T follicular helper cell (primary cell): ENCODE data around the gene KANK3.
"Not testable (repeated sequence)": the region's sequence is repeated elsewhere in the genome, so short reads cannot be mapped to it uniquely, and the experiment has no call there.

Experiments
- DNase-seq: peaks from one replicate; pipeline ENCODE4 v3.0.0-alpha.2; 2020; ENCODE audit warnings: low read depth

KANK3 gene

GRCh38 chr19:8316351-8317125 lies 26.5 kb downstream of the KANK3 start:
- no peak for DNase-seq

GRCh38 chr19:8314981-8315640 lies 28.0 kb downstream of the KANK3 start:
- not testable (repeated sequence) for DNase-seq

GRCh38 chr19:8311461-8312260 lies 31.4 kb downstream of the KANK3 start:
- no peak for DNase-seq

GRCh38 chr19:8310342-8311055 lies 32.6 kb downstream of the KANK3 start:
- DNase-seq = no peak

GRCh38 chr19:8308891-8309291 lies 34.2 kb downstream of the KANK3 start:
- no peak for DNase-seq

GRCh38 chr19:8307965-8308866 lies 34.8 kb downstream of the KANK3 start, which contains the start of gene CD320:
CD320 (minus strand) TSS chr19:8308358; CDS start chr19:8308290, 68 bp downstream.
- DNase-seq = peak; percentile 77

- no peak for DNase-seq
Measured at GRCh38 chr19:8307400-8307964, 35.6 kb downstream of the KANK3 start.

- no peak for DNase-seq
Measured at GRCh38 chr19:8306235-8307054, 36.6 kb downstream of the KANK3 start.

- DNase-seq = no peak
Measured at GRCh38 chr19:8305798-8306197, 37.3 kb downstream of the KANK3 start.

- no peak for DNase-seq
Measured at GRCh38 chr19:8304841-8305621, 38.0 kb downstream of the KANK3 start.

GRCh38 chr19:8302734-8303133 lies 40.3 kb downstream of the KANK3 start:
- no peak for DNase-seq

GRCh38 chr19:8302357-8302691 lies 40.7 kb downstream of the KANK3 start:
- DNase-seq = no peak

- DNase-seq = not testable (repeated sequence)
Measured at GRCh38 chr19:8291337-8291736, 51.7 kb downstream of the KANK3 start.

GRCh38 chr19:8276508-8276907 lies 66.6 kb downstream of the KANK3 start:
- DNase-seq = not testable (repeated sequence)
